Stimulated activated CD4-positive, alpha-beta T cell treated with anti-CD3 and anti-CD28 coated beads, Interleukin-4, amount 100 ng/mL, for 48 hours (primary cell): ENCODE data around the gene TRIM32.

Experiments
- DNase-seq, 2 donors: peaks; one replicate each; pipeline ENCODE4 v3.0.0-alpha.2; 2020; ENCODE audit warnings: low read depth in 2 of 2

Gene TRIM32, protein sequence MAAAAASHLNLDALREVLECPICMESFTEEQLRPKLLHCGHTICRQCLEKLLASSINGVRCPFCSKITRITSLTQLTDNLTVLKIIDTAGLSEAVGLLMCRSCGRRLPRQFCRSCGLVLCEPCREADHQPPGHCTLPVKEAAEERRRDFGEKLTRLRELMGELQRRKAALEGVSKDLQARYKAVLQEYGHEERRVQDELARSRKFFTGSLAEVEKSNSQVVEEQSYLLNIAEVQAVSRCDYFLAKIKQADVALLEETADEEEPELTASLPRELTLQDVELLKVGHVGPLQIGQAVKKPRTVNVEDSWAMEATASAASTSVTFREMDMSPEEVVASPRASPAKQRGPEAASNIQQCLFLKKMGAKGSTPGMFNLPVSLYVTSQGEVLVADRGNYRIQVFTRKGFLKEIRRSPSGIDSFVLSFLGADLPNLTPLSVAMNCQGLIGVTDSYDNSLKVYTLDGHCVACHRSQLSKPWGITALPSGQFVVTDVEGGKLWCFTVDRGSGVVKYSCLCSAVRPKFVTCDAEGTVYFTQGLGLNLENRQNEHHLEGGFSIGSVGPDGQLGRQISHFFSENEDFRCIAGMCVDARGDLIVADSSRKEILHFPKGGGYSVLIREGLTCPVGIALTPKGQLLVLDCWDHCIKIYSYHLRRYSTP

DNA sequence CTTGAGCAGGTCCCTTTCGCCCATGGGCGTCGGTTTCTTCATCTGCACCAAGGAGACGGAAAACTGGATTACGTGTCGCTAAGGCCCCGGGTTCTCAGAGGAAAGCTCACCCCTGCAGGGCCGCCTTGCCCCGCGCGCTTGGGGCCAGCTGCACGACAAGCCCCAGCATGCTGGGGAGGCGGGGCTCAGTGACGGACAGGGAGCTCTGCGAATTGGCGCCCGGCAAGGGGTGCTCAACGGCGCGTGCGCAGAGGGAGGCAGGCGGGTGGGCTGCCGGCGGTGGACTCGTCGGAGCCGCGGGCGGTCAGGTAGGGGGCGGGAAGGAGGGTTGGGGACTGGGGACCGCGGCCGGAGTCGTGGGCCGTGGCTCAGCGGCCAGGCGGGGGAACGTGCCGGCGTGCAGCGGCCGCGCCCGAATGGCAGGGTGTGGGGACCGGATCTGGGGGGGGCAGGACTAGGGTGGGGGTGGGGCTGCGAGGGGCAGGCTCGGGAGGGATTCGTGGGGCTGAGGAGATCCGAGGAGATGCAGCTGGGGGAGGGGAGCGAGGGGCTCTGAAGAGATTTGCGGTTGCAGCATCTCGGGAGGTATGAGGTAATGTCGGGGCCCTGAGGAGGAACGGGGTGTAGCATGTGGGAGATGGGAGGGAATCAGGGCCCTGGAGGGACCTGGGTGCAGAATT is at the start of gene TRIM32:
TRIM32 (plus strand) TSS at position 232 of the 680 bp plus-strand sequence. CDS start 10,438 bp downstream, outside the sequence.
- DNase-seq, result peak; percentile 90 to 93

GRCh38 chr9:116639251-116639741 is 47.8 kb upstream of the TRIM32 start:
- DNase-seq, result no peak

- no peak for DNase-seq
Observed at GRCh38 chr9:116641292-116642059, 45.6 kb upstream of the TRIM32 start.

DNA sequence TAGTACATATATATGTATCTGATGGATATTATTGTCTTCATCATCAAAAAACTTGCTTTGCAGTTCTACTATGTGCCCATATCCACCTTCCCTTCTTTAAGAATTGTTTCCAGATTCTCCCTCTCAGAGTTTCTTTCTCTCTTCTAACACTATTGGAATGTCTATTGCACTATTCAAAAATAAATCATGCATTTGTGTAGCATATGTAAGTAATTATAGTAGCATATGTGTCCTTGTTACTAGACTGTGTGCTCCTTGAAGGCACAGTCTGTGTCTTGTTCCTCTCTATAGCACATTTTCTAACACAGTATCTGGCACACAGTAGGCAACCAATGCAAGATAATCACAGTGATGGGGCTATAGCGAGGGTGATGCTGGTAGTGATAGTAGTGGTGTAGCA is 43.4 kb upstream of the TRIM32 start:
- DNase-seq, result no peak

GRCh38 chr9:116644091-116644688 is 42.9 kb upstream of the TRIM32 start:
- DNase-seq, result no peak

DNA sequence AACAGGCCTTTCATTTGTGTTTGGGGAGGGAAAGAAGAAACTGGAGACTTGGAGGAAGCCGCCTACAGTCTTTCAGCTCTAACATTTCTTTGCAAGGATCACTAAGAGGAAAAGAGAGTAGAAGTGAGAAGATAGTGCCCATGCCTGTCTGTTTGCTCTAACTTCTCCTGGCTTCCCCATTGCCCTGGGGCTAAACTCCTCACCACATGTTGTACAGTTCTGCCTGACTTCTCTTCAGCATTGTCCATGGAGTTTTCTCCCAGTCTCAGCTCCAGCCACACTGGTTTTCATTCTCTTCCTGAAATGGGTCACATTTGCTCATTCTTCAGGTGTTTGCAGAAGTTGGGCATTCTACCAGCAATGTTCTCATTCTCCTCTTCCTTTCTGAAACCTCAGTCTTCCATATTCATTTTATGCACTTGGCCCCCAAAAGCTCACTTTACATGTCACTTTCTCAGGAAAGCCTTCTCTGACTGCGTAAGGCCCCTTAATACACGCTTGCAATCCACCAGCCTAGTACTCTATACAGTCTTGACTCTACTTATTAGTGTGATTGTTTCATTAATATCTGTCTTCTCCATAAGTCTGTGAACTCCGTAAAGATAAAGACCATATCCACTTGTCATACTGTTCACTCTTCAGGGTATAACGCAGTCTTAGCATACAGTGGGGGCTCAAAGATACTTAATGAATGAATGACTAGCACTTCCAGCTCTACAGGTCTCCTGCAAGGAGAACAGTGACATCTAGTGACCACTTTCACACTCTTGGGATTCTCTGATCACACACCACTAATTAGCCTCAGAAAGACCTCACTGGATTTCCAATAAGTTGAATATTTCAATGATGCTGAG is 40.2 kb upstream of the TRIM32 start:
- DNase-seq, result no peak

GRCh38 chr9:116647515-116647809 is 39.6 kb upstream of the TRIM32 start:
- no peak for DNase-seq

DNA sequence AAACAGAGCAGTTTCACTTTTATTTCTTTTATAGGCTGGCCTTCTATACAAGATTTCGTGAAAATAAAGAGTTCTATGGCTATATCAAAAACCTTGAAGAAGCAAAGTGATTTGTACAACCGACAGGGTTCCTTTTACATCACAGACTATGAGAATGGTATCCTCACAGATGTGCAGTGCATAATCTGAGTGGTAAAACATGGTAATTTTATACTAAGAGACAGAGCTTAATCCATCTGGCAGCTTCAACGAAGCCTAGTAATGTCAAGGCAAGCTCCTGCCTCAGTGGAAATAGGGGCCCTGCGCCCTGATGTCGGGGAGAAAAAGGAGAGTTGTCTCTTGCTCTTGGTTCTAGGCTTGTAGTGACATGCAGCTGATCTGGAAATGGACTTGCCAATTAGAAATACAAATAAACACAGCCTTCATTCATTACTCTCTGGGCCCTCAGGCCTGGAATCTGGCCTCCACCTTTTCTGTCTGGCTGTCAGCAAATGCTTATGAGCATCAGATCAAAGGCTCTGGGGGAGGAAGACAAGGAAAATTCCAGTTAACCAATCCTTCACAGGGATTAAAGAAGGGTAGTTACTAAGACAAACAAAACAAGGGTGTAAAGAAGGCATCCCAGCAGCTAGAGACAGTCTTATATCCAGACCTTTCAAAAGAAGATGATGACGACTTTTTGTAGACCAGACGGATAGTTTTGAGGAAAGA is 33.6 kb upstream of the TRIM32 start:
- DNase-seq, result no peak

DNA sequence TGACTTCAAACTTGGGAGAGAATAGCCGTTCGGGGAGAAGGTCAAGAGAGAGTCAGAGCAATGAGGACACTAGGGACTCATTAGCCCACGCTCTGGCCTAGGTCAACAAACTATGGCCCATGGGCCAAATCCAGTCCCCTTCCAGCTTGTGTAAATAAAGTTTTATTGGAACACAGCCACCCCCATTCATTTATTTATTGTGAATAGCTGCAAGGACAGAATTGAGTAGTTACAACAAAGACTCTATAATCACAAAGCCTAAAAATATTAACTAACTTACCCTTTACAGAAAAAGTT is 33.1 kb upstream of the TRIM32 start:
- no peak for DNase-seq

DNA sequence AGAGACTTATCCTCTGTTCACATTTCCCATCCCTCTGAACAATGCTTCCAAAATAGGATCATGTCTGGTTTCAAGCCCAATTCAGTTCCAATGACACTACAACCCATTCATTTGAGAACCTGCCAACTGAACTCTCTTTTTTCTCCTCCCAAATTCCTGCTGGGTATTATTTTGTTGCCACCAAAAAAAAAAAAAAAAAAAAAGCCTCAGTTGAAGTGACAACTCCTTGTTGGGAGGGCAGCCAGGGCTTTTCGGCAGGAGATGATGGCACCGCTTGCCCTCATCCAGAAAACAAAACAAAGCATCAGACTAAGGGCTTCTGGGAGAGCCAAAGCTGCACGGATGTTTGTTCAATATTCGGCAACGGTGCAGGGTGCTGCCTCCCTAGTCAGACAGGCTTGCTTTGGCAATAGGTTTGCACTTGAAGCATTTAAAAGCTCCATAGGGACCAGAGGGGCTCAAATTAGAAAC is 30.6 kb upstream of the TRIM32 start:
- DNase-seq, result no peak

DNA sequence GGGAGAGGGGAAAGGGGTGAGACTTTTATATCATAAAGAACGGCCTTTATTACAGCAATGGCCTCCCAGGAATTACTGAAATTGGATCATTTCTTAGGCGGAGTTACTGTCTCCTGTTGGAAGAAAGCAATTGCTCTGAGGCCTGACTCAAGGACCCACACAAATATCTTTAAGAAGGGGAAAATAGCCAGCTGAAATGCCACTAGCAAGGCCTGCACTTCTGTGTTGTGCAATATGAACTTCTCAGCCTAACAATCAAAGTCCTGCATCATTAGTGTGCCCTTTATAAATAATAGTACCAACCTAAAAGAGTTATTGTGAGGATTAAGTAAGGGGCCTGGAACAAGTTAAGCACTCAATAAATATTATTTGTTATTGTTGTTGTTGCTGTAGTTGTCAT is 30.1 kb upstream of the TRIM32 start:
- no peak for DNase-seq

DNA sequence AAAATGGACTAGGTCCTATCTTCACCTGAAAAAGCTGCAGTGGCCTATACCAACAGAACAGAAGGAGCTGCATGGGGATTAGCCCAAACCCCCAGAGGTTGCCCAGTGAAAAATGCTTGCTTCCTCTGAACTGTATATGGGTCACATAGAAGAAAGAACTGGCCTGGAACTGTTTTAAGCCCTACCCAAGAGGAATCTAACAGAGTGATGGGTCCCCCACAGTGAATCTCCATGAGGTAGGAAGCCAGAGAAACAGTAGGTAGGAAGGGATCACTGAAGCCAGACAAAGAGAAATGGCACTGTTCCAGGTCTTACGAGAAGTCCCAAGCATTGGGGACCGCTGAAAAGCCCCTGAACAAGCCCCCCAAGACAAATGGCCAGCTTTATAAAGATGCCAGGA is 28.8 kb upstream of the TRIM32 start:
- no peak for DNase-seq

DNA sequence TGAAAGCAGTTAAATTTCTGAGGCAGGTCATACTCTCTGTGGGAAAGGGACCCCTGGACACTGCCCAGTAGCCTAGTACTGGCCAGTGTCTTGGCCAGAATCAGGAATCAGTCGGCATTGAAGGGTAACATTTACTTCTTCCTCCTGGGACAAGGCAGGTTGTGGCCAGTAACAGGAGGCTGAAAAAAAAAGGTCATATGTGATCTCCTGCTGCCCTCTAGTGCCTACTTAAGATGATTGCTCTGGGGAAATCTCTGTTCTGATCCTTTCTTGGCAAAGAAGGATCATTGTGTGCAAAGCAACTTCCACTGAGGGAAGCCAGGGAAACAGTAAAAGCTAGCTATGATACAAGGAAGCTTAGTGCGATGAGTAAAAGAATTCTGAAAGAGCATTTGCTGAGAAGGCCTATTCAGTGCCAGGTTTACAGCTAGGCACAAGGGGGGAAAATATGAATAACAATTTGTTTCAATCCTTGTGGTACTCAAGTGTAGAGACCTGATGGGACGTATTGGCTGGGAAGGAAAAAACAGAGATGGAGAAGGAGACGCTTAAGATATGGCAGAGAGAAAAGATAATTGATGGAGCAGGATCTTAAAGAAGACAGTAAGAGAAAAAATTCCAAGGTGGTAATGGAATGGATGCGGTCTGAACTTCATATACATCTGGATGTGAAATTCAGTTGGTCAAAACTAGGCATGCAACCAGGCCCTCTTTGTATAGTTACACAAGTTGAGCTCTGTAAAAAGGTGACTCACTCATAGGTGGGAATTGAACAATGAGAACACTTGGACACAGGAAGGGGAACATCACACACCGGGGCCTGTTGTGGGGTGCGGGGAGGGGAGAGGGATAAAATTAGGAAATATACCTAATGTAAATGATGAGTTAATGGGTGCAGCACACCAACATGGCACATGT is 25.8 kb upstream of the TRIM32 start:
- DNase-seq, result no peak

- no peak for DNase-seq
Observed at GRCh38 chr9:116662646-116663310, 24.3 kb upstream of the TRIM32 start.

DNA sequence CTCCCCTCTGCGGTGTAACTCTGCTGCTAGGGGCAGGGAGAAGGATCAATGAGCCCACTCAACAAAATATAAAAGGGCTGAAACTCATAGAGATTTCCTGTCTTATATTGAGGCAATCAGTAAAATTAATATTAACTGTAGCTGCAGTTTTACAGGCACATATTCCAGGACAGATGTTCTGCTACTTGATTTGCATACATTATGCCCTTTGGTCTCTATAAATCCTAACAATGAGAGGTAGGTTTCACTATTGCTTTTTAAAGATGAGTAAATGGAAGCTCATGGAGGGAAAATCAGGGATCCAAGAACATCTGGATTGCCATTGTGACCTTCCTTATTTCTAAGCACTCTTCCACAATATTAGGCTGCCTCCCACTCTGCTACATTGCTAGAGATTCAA is 23.5 kb upstream of the TRIM32 start:
- DNase-seq, result no peak

DNA sequence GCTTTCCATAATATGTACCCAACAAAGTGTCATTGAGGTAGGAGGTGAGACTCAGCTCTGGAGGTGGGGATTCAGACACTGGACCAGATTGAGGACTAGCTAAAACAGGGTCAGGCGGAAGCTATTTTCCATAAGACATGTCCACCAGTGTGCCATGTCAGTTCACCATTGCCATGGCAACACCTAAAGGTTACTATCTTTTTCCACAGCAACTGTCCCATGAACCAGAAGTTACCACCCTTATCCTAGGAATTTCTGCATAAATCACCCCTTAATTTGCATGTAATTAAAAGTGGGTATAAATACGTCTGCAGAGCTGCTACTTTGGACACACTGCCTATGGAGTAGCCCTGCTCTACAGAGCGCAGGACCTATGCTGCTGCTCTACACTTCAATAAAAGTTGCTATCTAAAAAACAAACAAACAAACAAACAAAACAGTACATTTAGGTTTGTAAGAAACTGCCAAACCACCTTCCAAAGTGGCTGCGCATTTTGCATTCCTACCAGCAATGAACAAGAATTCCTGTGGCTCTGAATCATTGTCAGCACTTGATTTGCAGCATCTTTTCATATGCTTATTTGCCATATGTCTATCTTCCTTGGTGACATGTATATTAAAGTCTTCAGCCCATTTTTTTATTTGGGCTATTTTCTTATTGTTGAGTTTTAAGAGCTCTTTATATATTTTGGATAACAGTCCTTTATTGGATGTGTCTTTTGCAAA is 18.0 kb upstream of the TRIM32 start:
- no peak for DNase-seq

- no peak for DNase-seq
Observed at GRCh38 chr9:116671605-116672004, 15.5 kb upstream of the TRIM32 start.

DNA sequence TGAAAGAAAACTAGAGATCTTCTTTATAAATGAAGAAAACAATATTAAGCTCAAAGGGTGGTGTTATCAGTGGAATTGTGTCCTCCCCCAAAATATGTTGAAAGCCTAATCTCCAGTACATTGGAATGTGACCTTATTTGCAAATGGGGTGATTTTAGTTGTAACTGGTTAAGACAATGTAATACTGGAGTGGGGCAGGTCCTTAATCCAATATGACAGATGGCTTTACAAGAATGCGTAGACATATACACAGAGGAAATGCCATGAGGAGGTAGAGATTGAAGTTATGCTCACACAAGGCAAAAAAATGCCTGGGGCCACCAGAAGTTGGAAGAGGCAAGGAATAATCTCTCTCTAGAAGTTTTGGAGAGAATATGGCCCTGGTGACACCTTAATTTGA is 13.7 kb upstream of the TRIM32 start:
- no peak for DNase-seq
